Measurements from ENCODE around the gene HTR2C. TPM values are rescaled to one million over a fixed set of nuclear protein-coding genes. Genes with fewer than 3 reads are reported as not detected.

Gene HTR2C
- total RNA-seq, 1 donor from 2014 or later = 0.07 TPM

- Mint-ChIP-seq H3K9me3 (ENCODE audit: low read depth) (peaks cover 2% of the 10 kb centered on the region), H3K27ac (no peak overlapping the region), H3K4me3 (ENCODE audit: low read depth) (no peak overlapping the region), H3K27me3 (no peaks in the 10 kb centered on the region), H3K36me3 (ENCODE audit: insufficient read depth) (no peaks in the 10 kb centered on the region), H3K4me1 (ENCODE audit: low read depth) (no peaks in the 10 kb centered on the region)
- no peak for TF ChIP-seq CTCF (IDR thresholded peaks at IDR 0.05; ENCODE audit: unreplicated experiment)
- no peak for DNase-seq (ENCODE audit: low spot score, unreplicated experiment)
These were observed 131.2 kb downstream of the HTR2C start for GRCh38 chrX:114715096-114715495.

GRCh38 chrX:114717921-114718320, 134.0 kb downstream of the HTR2C start:
- peak; percentile 81 for TF ChIP-seq CTCF (IDR thresholded peaks at IDR 0.05; ENCODE audit: unreplicated experiment)
- H3K4me1 Mint-ChIP-seq (ENCODE audit: low read depth) = no peaks in the 10 kb centered on the region
- DNase-seq (ENCODE audit: low spot score, unreplicated experiment) = peak; percentile 17
- no peaks in the 10 kb centered on the region for H3K27me3 Mint-ChIP-seq
- H3K9me3 Mint-ChIP-seq (ENCODE audit: low read depth) = peaks cover 3% of the 10 kb centered on the region
- no peaks in the 10 kb centered on the region for H3K36me3 Mint-ChIP-seq (ENCODE audit: insufficient read depth)
- H3K27ac Mint-ChIP-seq = no peak overlapping the region
- no peak overlapping the region for H3K4me3 Mint-ChIP-seq (ENCODE audit: low read depth)

GRCh38 chrX:114766541-114766940, 182.7 kb downstream of the HTR2C start:
- Mint-ChIP-seq H3K27ac (no peak overlapping the region), H3K36me3 (ENCODE audit: insufficient read depth) (no peaks in the 10 kb centered on the region), H3K27me3 (no peaks in the 10 kb centered on the region), H3K4me1 (ENCODE audit: low read depth) (no peaks in the 10 kb centered on the region), H3K4me3 (ENCODE audit: low read depth) (no peak overlapping the region), H3K9me3 (ENCODE audit: low read depth) (peaks cover 12% of the 10 kb centered on the region)
- no peak for DNase-seq (ENCODE audit: low spot score, unreplicated experiment)
- no peak for TF ChIP-seq CTCF (IDR thresholded peaks at IDR 0.05; ENCODE audit: unreplicated experiment)

GRCh38 chrX:114774691-114775090, 190.8 kb downstream of the HTR2C start:
- no peak for DNase-seq (ENCODE audit: low spot score, unreplicated experiment)
- H3K9me3 Mint-ChIP-seq (ENCODE audit: low read depth) = peaks cover 6% of the 10 kb centered on the region
- peak; percentile 10 for TF ChIP-seq CTCF (IDR thresholded peaks at IDR 0.05; ENCODE audit: unreplicated experiment)
- H3K4me3 Mint-ChIP-seq (ENCODE audit: low read depth) = no peak overlapping the region
- no peaks in the 10 kb centered on the region for H3K4me1 Mint-ChIP-seq (ENCODE audit: low read depth)
- H3K27me3 Mint-ChIP-seq = no peaks in the 10 kb centered on the region
- no peak overlapping the region for H3K27ac Mint-ChIP-seq
- no peaks in the 10 kb centered on the region for H3K36me3 Mint-ChIP-seq (ENCODE audit: insufficient read depth)

GRCh38 chrX:114782925-114783324, 199.0 kb downstream of the HTR2C start:
- no peaks in the 10 kb centered on the region for H3K4me1 Mint-ChIP-seq (ENCODE audit: low read depth)
- no peaks in the 10 kb centered on the region for H3K9me3 Mint-ChIP-seq (ENCODE audit: low read depth)
- no peak for DNase-seq (ENCODE audit: low spot score, unreplicated experiment)
- no peaks in the 10 kb centered on the region for H3K36me3 Mint-ChIP-seq (ENCODE audit: insufficient read depth)
- no peaks in the 10 kb centered on the region for H3K27me3 Mint-ChIP-seq
- TF ChIP-seq CTCF (IDR thresholded peaks at IDR 0.05; ENCODE audit: unreplicated experiment) = no peak
- H3K27ac Mint-ChIP-seq = no peak overlapping the region
- no peak overlapping the region for H3K4me3 Mint-ChIP-seq (ENCODE audit: low read depth)

All from progenitor cell of endocrine pancreas (in vitro differentiated cells).